DND-41 (cell line): Measurements from ENCODE around the gene FCAMR.

ENCODE experiments used
- ATAC-seq: fragments of 200-7000 bp; cut with Tn5 transposase; 3 replicates; pipeline ENCODE4 v1.9.1; 2021; ENCODE audit warnings: low read depth; ENCODE audit not compliant: insufficient read depth
- DNase-seq: peaks from one replicate; pipeline ENCODE4 v3.0.0-alpha.2; 2020
- H2AFZ ChIP-seq: 2 replicates; pipeline ENCODE4 v1.6.0; 2012; ENCODE audit warnings: low read depth, low read length
- H3K27ac ChIP-seq: 2 replicates; pipeline ENCODE4 v1.5.1; 2012; ENCODE audit warnings: low read length, inconsistent platforms
- H3K27me3 ChIP-seq: fragments of 200-600 bp; sonication (generic); 2 replicates; pipeline ENCODE4 v1.6.0; 2012; ENCODE audit warnings: low read length, mild to moderate bottlenecking, inconsistent platforms; ENCODE audit not compliant: insufficient read depth, poor library complexity
- H3K36me3 ChIP-seq: 2 replicates; pipeline ENCODE4 v1.5.1; 2012; ENCODE audit warnings: low read length, inconsistent platforms; ENCODE audit not compliant: insufficient read depth
- H3K4me1 ChIP-seq: 2 replicates; pipeline ENCODE4 v1.5.1; 2012; ENCODE audit warnings: mild to moderate bottlenecking, low read length; ENCODE audit not compliant: insufficient read depth
- H3K4me2 ChIP-seq: 2 replicates; pipeline ENCODE4 v1.6.0; 2012; ENCODE audit warnings: mild to moderate bottlenecking, moderate library complexity, low read length, inconsistent platforms; ENCODE audit not compliant: insufficient read depth
- H3K4me3 ChIP-seq, 2 experiments: fragments of 200-600 bp in 1 of 2; shearing (Covaris generic) in 1 of 2; 2 replicates each; pipeline ENCODE4 v1.5.1; 2012 to 2016; ENCODE audit warnings: inconsistent platforms in 2 of 2, low read length in 2 of 2, mild to moderate bottlenecking in 2 of 2, low read depth in 1 of 2, moderate library complexity in 1 of 2
- H3K79me2 ChIP-seq: 2 replicates; pipeline ENCODE4 v1.6.0; 2012; ENCODE audit warnings: low read length, inconsistent platforms; ENCODE audit not compliant: insufficient read depth
- H3K9ac ChIP-seq: 2 replicates; pipeline ENCODE4 v1.6.0; 2012; ENCODE audit warnings: low read depth, mild to moderate bottlenecking, inconsistent platforms, low read length, moderate library complexity
- H3K9me3 ChIP-seq: 2 replicates; pipeline ENCODE4 v1.5.1; 2012; ENCODE audit warnings: low read length, moderate library complexity, mild to moderate bottlenecking, inconsistent platforms; ENCODE audit not compliant: insufficient read depth, severe bottlenecking
- H4K20me1 ChIP-seq: 2 replicates; pipeline ENCODE4 v1.6.0; 2012; ENCODE audit warnings: low read length; ENCODE audit not compliant: insufficient read depth
- EZH2 ChIP-seq: IDR thresholded peaks from 3 replicates; pipeline ENCODE4 v1.6.1; 2012; ENCODE audit warnings: borderline replicate concordance, low read depth, mild to moderate bottlenecking, moderate library complexity, low read length, inconsistent platforms; ENCODE audit not compliant: severe bottlenecking
- TF ChIP-seq, protein P1 (sequence below): IDR thresholded peaks from 2 replicates; pipeline ENCODE4 v1.5.1; 2012; ENCODE audit warnings: borderline replicate concordance, low read length, moderate library complexity, mild to moderate bottlenecking; ENCODE audit not compliant: poor library complexity, severe bottlenecking; ENCODE audit errors: extremely low read depth

The FCAMR gene

DNA sequence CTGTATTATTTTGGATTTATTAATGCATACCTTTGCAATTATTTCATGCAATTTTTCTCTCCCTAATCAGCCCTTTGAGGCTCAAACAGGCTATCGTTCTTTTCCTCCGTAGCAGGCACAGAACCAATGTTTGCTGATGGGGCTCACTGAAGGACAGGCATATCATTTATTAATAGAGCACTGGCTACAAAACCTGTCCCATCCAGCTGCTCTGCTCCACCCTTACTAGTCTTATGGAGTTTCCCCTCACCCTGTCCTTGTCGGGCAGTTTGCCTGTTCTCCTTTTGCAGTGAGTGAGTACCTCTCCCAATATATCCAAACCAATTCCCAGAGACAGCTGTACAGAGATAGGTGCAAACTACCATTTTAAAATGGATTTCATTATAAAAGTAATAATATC lies 16.6 kb upstream of the FCAMR start:
- H3K36me3 ChIP-seq: no peaks in the 10 kb centered on the region
- no peak for ATAC-seq
- H3K27me3 ChIP-seq: peaks cover 11% of the 10 kb centered on the region
- no peak for DNase-seq
- no peak overlapping the region for H3K4me3 ChIP-seq
- H3K9me3 ChIP-seq: no peaks in the 10 kb centered on the region
- no peaks in the 10 kb centered on the region for H4K20me1 ChIP-seq
- H3K4me1 ChIP-seq: no peaks in the 10 kb centered on the region
- no peak overlapping the region for H3K4me2 ChIP-seq
- H3K9ac ChIP-seq: no peak overlapping the region
- TF ChIP-seq, protein P1, sequence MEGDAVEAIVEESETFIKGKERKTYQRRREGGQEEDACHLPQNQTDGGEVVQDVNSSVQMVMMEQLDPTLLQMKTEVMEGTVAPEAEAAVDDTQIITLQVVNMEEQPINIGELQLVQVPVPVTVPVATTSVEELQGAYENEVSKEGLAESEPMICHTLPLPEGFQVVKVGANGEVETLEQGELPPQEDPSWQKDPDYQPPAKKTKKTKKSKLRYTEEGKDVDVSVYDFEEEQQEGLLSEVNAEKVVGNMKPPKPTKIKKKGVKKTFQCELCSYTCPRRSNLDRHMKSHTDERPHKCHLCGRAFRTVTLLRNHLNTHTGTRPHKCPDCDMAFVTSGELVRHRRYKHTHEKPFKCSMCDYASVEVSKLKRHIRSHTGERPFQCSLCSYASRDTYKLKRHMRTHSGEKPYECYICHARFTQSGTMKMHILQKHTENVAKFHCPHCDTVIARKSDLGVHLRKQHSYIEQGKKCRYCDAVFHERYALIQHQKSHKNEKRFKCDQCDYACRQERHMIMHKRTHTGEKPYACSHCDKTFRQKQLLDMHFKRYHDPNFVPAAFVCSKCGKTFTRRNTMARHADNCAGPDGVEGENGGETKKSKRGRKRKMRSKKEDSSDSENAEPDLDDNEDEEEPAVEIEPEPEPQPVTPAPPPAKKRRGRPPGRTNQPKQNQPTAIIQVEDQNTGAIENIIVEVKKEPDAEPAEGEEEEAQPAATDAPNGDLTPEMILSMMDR: no peak
- TF ChIP-seq EZH2: no peak
- no peaks in the 10 kb centered on the region for H3K79me2 ChIP-seq
- H3K27ac ChIP-seq: no peak overlapping the region
- no peak overlapping the region for H2AFZ ChIP-seq

DNA sequence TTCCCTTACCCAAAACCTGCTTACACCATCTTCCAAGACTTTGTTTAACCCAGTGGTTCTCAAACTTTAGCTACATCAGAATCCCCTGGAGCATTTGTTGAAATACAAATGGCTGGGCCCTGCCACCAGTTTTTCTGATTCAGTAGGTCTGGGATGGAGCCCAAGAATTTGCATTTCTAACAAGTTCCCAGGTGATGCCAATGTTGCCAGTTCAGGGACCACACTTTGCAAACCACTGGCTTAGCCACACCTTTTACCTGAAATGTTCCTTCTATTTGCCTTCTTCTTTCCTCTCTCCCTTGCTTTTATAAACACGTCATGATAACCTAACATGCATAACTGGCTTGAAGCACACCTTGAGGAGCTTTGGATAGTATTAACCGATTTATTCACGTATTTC lies 16.1 kb upstream of the FCAMR start:
- ATAC-seq (no peak), DNase-seq (no peak)
- Histone ChIP-seq H2AFZ (no peak overlapping the region), H3K4me1 (no peaks in the 10 kb centered on the region), H3K9me3 (no peaks in the 10 kb centered on the region), H3K4me3 (no peak overlapping the region), H3K27ac (no peak overlapping the region), H3K27me3 (peaks cover 11% of the 10 kb centered on the region), H3K36me3 (no peaks in the 10 kb centered on the region), H3K9ac (no peak overlapping the region), H3K4me2 (no peak overlapping the region), H3K79me2 (no peaks in the 10 kb centered on the region), H4K20me1 (no peaks in the 10 kb centered on the region)
- TF ChIP-seq EZH2: no peak

DNA sequence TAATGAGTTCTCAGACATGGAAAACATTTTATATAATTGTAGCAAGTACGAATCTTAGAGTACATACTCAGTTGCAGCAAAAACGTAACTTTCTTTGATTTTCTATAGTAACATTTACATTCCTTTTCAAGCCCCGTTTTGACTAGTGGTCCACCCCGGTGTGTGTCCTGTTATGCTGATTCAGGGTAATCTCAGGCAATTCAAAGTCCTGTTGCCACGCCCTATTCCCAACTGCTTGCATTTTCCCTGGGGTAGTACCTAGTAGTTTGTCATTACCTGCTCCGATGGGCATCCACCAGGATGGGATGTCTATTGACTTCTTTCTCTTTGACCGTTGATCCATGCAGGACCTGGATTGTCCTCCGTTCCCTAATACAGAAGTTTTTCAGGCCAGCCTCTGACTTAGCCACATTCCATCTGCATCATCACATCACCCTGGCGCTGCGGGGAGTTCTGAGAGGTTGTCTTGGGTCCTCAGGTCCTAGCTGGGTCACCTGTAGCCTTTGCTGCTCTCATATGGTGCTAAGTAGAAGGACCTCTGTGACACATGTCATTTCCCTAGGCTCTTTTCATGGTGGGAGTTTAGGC lies 15.0 kb upstream of the FCAMR start:
- Histone ChIP-seq H3K27me3 (peaks cover 8% of the 10 kb centered on the region), H4K20me1 (no peaks in the 10 kb centered on the region), H3K4me2 (no peak overlapping the region), H3K27ac (no peak overlapping the region), H3K79me2 (no peaks in the 10 kb centered on the region), H3K4me1 (no peaks in the 10 kb centered on the region), H2AFZ (no peak overlapping the region), H3K9me3 (no peaks in the 10 kb centered on the region), H3K9ac (no peak overlapping the region), H3K36me3 (no peaks in the 10 kb centered on the region), H3K4me3 (no peak overlapping the region)
- no peak for DNase-seq
- TF ChIP-seq, protein P1: no peak
- no peak for TF ChIP-seq EZH2
- ATAC-seq: no peak

DNA sequence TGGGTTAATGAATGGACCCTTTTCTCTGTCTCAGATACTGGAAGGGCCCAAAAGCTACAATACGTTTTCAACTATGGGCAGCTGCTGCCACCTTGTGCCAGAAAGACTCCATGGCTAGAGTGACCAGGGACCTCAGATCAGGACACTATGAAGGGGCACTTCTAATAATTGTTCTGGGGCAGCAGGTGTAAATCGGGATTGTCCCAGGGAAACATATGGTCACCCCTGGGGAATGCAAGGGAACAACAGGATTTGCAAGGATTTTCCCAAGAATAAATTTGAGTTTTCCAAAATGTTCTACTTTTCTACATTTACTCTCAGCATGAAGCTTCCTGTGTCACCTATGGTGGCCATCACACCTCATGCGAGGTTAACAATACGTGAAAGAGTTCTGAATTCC lies 12.0 kb upstream of the FCAMR start:
- Histone ChIP-seq H3K4me3 (no peak overlapping the region), H3K4me2 (no peak overlapping the region), H3K27me3 (no peaks in the 10 kb centered on the region), H2AFZ (no peak overlapping the region), H3K9ac (no peak overlapping the region), H3K9me3 (no peaks in the 10 kb centered on the region), H3K27ac (no peak overlapping the region), H3K4me1 (no peaks in the 10 kb centered on the region), H3K36me3 (no peaks in the 10 kb centered on the region), H4K20me1 (no peaks in the 10 kb centered on the region), H3K79me2 (no peaks in the 10 kb centered on the region)
- ATAC-seq (peak; percentile 92), DNase-seq (peak; percentile 58)
- TF ChIP-seq EZH2: no peak
- TF ChIP-seq, protein P1: peak; percentile 89
